ENCODE results near the gene CD27.
"Not testable (repeated sequence)": the region's sequence is repeated elsewhere in the genome, so short reads cannot be mapped to it uniquely, and the experiment has no call there.

The CD27 gene

DNA sequence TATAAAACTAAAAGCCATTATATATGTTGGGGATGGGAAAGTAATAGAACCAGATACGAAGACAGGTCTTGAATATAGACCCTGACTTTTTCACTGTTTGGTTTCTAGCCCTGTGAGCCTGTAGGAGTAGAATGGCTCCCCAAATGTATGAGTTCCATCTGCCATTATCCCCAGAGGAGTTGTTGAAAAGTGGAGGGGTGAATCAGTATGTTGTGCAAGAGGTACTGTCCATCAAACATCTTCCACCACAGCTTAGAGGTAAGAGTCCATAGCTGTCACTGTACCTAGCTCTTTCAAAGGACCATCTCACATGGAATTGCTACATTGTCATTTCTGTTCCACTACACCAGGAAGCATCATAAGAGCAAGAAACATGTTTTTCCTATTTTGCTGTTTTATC lies 50.2 kb downstream of the CD27 start:
- TF ChIP-seq POLR2A (IDR thresholded peaks at IDR 0.05; ENCODE audit: low read depth, low read length): no peak
- no peak for FAIRE-seq
- DNase-seq (ENCODE audit: insufficient read length, low spot score): no peak

DNA sequence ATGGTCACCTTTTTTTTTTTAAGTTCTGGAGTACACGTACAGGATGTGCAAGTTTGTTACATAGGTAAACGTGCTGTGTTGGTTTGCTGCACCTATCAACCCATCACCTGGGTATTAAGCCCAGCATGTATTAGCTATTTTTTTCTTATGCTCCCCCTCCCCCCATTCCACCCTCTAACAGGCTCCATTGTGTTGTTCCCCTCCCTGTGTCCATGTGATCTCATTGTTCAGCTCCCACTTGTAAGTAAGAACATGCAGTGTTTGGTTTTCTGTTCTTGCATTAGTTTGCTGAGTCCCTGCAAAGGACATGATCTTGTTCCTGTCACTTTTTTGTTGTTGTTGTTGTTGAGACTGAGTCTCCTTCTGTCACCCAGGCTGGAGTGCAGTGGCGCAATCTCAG lies 52.5 kb downstream of the CD27 start:
- FAIRE-seq; DNase-seq (ENCODE audit: insufficient read length, low spot score): not testable (repeated sequence)

DNA sequence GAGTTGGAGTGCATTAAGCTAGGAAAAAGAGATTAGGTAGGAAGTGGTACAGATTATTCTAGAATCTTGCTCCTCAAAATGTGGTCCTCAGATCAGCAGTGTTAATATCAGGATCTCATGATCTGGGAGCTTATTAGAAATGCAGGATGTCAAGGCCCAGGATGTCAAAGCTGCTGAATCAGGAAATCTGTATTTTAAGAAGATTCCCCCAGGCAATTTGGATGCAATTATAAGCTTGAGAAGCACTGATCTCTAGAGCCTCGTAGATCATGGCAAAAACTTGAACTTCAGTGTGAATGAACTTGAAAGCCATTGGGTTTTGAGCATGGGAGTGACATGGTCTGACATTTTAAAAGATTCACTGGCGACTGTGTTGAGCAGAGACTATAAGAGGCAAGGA lies 55.7 kb downstream of the CD27 start:
- no peak for TF ChIP-seq POLR2A (IDR thresholded peaks at IDR 0.05; ENCODE audit: low read depth, low read length)
- FAIRE-seq: no peak
- DNase-seq (ENCODE audit: insufficient read length, low spot score): no peak

Data from H54 (cell line).